ENCODE results near the gene TIAM2.
A peak's percentile ranks its signal among the peaks of the same experiment; 100 is the strongest.

Gene TIAM2

GRCh38 chr6:155132617-155133016 lies 137.5 kb downstream of the TIAM2 start:
- no peak for DNase-seq

DNA sequence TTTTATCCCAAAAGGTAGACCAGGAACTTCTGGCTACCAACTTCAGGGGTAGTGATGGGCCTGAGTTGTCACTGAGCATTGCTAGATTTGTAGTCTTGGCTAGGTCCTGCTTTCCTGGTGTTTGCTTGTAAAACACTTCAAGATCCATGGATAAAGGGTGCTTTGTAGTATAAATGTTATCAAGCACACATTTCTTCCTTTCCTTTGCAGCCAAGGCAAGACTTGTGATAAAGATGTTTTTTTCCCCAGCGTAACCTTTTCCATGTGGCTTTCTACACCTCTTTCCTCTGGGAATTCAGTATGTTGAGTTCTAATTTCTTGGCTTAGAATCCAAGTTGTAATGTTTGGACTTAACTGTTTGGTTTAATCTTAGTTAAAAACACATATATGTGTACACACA lies 145.9 kb downstream of the TIAM2 start:
- no peak for DNase-seq

- DNase-seq, result no peak
Observed at GRCh38 chr6:155141512-155141911, 146.4 kb downstream of the TIAM2 start.

- DNase-seq, result no peak
Observed at GRCh38 chr6:155142168-155143028, 147.3 kb downstream of the TIAM2 start.

- peak in 1 of 4 experiments; percentile 5 for DNase-seq
Observed at GRCh38 chr6:155143029-155143577, 148.0 kb downstream of the TIAM2 start.

DNA sequence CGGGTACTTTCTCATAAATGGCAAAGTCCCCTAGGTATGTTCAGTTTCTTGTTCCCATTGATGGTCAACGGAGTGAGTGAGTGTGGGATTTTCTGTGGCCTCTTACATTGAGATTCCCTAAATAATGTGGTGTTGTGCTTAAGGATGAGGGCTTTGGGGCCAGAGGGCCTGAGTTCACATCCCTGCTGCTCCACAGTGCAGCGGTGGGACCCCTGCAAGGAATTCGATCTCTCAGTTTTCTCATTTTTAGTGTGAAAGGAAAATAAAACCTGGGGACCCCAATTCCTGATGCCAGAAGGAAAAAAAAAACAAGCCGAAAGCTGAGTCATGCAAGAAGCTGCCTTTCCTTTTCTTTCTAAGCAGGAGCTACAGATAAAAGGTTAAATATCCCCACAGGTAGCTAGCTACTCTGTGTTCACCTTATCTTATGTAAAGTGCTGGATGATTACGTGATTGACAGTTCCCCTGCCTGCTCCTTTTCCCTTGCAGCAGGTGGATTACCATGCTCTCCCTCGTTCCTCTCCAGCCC lies 148.5 kb downstream of the TIAM2 start:
- no peak for DNase-seq

GRCh38 chr6:155146205-155146604 lies 151.1 kb downstream of the TIAM2 start:
- DNase-seq, result no peak

GRCh38 chr6:155147958-155148663 lies 153.0 kb downstream of the TIAM2 start:
- no peak for DNase-seq

DNA sequence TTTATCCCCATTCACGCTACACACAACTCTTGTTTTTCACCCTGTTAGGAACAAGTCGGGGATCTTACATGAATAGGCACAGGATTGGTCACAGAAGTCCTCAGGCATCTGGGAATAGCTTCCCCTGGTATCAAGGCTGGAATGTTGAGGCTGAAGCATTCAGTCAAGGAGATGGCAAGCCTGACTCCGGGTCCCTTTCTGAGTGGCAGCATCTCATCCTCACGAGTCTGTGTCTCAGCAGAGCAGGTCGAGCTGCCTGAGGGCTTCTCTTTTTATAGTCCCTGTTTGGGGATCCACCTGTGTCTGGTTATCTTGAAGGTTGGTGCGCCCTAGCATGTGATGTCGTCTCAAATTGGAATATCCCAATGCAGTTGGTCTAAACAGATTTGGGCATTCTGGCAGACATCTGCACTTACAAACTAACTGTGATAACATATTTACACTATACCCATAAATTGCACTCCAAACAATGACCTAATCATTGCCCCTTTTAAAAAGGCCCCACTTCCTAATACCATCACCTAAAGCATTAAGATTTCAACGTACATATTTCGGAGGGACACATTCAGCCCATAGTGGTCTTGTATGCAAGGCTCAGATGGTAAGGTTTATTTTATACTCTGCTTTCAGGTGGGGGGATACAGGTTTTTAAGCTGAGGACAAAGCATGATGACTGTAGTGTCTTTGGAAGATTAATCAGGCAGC lies 156.0 kb downstream of the TIAM2 start:
- no peak for DNase-seq

DNA sequence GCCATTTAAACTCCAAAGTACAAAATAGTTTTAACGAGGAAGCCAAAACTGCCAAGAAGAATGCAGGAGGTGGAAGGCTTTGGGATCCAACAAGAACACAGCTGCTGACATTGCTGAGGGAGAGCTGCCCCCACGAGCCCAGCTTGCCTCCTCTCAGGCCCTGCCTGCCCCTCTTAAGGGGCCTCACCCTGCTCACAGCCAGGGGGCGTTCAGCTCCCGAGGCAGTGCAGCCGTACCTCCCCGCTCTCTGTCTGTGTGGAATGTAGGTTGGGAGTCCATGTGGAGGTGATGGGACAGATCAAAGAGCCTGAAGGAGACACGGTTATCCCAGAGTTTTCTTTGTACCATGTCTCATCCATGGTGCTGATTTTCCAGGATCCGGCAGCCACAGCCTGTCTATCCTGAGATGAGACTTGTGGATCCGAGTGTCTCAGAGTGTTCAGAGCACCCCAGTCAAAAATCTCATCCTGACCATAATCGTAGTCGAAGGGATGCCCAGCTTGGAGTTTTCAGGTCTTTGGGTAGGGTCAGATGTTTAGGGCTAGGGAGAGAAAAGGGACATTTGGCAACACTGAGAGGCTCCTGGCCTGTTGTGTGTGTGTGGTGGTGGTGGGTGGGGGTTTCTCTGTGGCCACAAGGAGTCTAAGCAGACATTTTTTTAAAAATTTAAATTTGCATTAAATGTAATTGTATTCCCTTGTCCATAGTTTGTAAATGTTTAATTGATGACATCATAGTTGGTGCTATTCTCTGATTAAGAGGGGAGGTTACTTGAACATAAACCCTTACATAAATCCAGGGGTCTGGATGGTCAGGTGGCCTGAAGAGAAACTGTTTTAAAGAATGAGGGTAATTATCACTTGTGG lies 157.3 kb downstream of the TIAM2 start:
- no peak for DNase-seq

GRCh38 chr6:155154158-155154830 lies 159.2 kb downstream of the TIAM2 start:
- peak; percentile 53 to 81 (median 64) for DNase-seq

- DNase-seq, result no peak
Observed at GRCh38 chr6:155155787-155156447, 160.8 kb downstream of the TIAM2 start.

GRCh38 chr6:155157101-155157500 lies 162.0 kb downstream of the TIAM2 start:
- DNase-seq, result no peak

DNA sequence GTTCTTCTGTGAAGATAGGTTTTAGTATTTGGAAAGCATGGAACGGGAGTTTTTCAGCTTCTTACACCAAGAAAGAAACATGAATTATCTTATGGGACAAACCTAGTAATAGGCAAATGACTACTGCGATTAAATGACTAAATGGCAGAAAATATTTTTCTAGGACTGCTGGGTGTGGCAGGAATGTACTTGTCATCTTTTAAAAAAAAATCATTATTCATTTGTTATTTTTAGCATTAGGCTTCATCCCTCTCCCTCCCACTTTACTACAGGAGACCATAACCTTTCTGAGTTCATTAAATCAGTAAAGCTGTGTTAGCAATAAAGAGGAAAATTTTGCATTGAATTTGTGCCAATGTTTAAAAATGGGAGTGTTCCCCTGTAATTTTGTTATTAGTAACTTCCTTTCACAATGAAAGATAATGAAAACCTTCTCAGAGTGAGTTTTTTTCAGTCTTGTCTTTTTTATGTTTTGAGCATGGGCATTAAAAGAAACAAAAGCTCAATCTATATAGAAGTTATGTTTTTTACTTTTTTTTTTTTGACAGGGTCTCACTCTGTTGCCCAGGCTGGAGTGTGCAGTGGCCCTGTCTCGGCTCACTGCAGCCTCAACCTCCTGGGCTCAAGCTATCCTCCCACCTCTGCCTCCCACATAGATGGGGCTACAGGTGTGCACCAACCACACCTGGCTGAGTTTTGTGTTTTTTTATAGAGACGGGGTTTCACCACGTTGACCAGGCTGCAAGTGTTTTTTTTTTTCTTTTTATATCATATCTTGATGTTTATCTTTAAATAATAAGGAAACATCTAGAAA lies 163.1 kb downstream of the TIAM2 start:
- no peak for DNase-seq

DNA sequence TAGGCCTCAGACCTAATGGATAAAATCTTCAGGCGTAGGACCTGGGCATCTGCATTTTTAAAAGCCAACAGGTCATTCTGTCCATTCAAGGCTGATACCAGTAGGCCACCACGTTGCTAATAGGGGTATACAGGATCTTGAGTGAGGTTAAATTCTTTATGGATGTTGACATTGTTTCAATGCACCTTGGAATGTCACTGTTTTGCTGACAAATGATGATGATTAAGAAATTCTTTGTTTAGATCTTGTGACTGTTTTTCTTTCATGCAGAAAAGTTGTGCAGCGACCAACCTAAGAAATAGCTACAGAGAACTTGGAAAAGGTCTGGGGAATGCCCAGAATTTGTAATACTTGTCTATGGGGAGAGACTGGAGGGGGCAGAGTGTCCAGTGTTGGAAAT lies 167.6 kb downstream of the TIAM2 start:
- no peak for DNase-seq

DNA sequence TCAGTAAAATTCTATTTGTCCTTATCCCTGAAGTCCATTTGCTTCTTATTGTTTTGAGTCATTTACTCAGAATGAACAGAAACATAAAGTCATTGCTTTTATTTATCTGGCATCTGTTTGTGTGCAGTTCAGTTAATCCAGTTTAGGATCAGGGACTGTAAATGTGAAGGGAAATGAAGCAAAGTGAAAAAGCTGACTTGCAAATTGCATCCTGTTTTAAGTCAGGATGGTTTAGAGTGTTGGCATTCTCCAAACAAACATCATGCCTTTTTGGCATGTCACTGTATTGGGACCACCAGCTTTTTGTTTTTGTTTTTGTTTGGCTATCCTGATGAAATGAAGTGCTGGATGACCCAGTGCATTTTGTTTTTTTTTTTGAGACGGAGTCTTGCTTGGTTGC lies 168.5 kb downstream of the TIAM2 start:
- no peak for DNase-seq

- no peak for DNase-seq
Observed at GRCh38 chr6:155165029-155165710, 170.1 kb downstream of the TIAM2 start.

DNA sequence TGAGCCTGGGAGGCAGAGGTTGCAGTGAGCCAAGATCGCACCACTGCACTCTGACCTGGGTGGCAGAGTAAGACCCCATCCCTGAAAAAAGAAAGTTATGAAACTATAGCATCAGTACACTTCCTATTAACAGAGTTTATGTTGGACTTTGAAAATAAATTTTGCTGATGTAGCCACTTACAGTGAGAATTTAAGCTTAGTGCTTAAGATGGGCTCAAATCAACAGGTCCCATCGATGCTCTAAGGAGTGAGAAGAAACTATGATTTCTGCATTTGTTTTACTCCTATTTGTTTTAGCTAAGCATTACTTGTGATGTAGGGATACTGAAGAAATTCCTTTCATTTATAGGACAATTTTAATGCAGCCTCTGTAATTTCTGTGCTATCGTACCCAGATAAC lies 175.4 kb downstream of the TIAM2 start:
- DNase-seq, result no peak

- peak in 1 of 4 experiments; percentile 37 for DNase-seq
Observed at GRCh38 chr6:155171109-155171746, 176.1 kb downstream of the TIAM2 start.
